AG04450 (cell line): ENCODE data around the gene POMT1. TPM values are rescaled to one million over a fixed set of nuclear protein-coding genes. Genes with fewer than 3 reads are reported as not detected.
"Not testable (repeated sequence)": the region's sequence is repeated elsewhere in the genome, so short reads cannot be mapped to it uniquely, and the experiment has no call there.

Experiments used
- CTCF ChIA-PET: fragments of 300-600, 350-600 bp; formaldehyde crosslinking; extraction: SDS; loops from one replicate; lab custom pipeline; 2022; ENCODE audit warnings: antibody characterized with exemption, inconsistent platforms; lab: Charles Lee
- POLR2A ChIA-PET: fragments of 350-600 bp; formaldehyde crosslinking; extraction: SDS; loops from one replicate; lab custom pipeline; 2021; ENCODE audit warnings: antibody characterized with exemption, inconsistent platforms; lab: Yijun Ruan, JAX
- DNase-seq: peaks from one replicate; pipeline ENCODE4 v3.0.0-alpha.2; 2011; ENCODE audit warnings: low read depth, low spot score
- H3K27ac ChIP-seq: one replicate; pipeline ENCODE4 v1.5.1; 2012; ENCODE audit warnings: low read depth, low read length, control low read depth
- H3K27me3 ChIP-seq: one replicate; pipeline ENCODE4 v1.6.0; 2012; ENCODE audit warnings: low read length; ENCODE audit not compliant: control insufficient read depth, insufficient read depth
- H3K4me3 ChIP-seq: 2 replicates; pipeline ENCODE4 v1.5.1; 2011; ENCODE audit warnings: mild to moderate bottlenecking, low read depth, low read length, control low read depth
- H3K9me3 ChIP-seq: 2 replicates; pipeline ENCODE4 v1.5.1; 2012; ENCODE audit warnings: low read length; ENCODE audit not compliant: control insufficient read depth, insufficient read depth
- polyA plus RNA-seq: library from polyadenylated mRNA; depleted of rRNA; stranded (reverse); fragments of >200 nt; gene quantifications from 2 replicates; pipeline ENCODE4 v1.2.3, GENCODE V29; 2011
- TF ChIP-seq, protein P1 (sequence below): IDR thresholded peaks from 2 replicates; pipeline ENCODE4 v1.5.1; 2011; ENCODE audit warnings: low read depth, low read length, control low read depth, inconsistent platforms

POMT1 gene
- polyA plus RNA-seq, 1 experiment, result 23.8 TPM

DNA sequence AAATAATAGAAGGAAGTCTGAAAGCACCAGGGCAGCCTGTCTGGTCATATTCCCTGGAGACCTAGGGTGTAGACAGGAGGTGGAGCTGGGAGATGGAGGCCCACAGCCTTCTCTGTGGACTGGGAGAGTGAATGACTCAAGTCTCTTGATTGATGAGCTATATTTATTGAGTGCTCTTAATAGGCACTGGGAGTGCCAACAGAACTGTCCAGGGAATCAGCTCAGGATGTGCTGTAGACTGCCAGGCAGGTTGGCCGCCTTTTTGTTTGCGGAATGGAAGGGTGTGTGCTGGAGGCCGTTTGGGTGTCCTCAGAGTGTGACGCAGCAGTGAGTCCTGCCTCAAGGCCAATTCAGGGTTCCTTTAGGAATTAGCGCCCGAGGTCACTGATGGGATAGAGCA lies 33.4 kb upstream of the POMT1 start:
- no peak overlapping the region for H3K27ac ChIP-seq
- ChIA-PET CTCF (interaction anchor here (1.6 kb wide), 1 partner anchor 8 kb away, joined by 4 read pairs; no protein-coding TSS in a partner anchor), POLR2A (no interaction called here)
- no peaks in the 10 kb centered on the region for H3K9me3 ChIP-seq
- H3K4me3 ChIP-seq, result no peak overlapping the region
- DNase-seq, result no peak
- TF ChIP-seq, protein P1, sequence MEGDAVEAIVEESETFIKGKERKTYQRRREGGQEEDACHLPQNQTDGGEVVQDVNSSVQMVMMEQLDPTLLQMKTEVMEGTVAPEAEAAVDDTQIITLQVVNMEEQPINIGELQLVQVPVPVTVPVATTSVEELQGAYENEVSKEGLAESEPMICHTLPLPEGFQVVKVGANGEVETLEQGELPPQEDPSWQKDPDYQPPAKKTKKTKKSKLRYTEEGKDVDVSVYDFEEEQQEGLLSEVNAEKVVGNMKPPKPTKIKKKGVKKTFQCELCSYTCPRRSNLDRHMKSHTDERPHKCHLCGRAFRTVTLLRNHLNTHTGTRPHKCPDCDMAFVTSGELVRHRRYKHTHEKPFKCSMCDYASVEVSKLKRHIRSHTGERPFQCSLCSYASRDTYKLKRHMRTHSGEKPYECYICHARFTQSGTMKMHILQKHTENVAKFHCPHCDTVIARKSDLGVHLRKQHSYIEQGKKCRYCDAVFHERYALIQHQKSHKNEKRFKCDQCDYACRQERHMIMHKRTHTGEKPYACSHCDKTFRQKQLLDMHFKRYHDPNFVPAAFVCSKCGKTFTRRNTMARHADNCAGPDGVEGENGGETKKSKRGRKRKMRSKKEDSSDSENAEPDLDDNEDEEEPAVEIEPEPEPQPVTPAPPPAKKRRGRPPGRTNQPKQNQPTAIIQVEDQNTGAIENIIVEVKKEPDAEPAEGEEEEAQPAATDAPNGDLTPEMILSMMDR, result no peak
- H3K27me3 ChIP-seq, result no peaks in the 10 kb centered on the region

DNA sequence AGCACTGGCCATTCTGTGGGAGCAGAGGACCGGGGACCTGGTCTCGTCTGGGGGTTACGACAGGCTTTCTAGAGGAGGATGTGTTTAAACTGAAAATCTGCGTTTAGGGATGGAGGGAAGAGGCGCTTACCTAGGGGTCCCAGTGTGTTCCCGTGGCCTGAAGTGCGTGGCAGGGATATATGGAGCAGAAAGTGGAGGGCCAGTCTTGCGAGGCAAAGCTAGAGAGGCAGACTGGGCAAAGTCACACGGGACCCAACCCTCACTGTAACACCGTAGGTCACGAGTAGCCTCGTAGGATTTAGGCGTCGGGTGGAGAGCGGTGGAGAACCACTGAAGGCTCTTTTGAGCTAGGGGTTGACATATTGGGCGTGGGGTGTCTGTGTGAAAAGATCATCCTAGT lies 32.8 kb upstream of the POMT1 start:
- DNase-seq, result no peak
- H3K27me3 ChIP-seq, result no peaks in the 10 kb centered on the region
- no peak overlapping the region for H3K4me3 ChIP-seq
- TF ChIP-seq, protein P1, result no peak
- H3K27ac ChIP-seq, result no peak overlapping the region
- POLR2A ChIA-PET, result no interaction called here
- H3K9me3 ChIP-seq, result no peaks in the 10 kb centered on the region
- CTCF ChIA-PET, result interaction anchor here (1.6 kb wide), 1 partner anchor 8 kb away, joined by 4 read pairs; no protein-coding TSS in a partner anchor

DNA sequence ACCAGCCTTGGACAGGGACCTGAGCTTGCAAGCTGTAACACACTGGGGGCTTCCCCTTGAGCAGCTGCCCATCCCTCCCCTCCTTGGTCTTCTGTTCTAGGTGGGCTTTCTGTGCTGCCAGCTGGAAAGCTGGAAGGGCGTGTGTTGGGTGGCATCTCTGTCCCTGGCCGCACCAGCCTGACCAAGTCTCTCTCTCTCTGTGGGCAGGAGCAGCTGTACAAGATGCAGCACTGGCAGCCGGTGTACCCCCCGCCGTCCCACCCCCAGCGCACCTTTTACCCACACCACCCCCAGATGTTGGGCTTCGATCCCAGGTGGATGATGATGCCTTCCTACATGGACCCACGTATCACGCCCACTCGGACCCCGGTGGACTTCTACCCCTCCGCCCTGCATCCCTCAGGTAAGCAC lies 32.1 kb upstream of the POMT1 start:
- TF ChIP-seq, protein P1, result no peak
- POLR2A ChIA-PET, result no interaction called here
- CTCF ChIA-PET, result interaction anchor here (1.6 kb wide), 1 partner anchor 7 kb away, joined by 4 read pairs; no protein-coding TSS in a partner anchor

DNA sequence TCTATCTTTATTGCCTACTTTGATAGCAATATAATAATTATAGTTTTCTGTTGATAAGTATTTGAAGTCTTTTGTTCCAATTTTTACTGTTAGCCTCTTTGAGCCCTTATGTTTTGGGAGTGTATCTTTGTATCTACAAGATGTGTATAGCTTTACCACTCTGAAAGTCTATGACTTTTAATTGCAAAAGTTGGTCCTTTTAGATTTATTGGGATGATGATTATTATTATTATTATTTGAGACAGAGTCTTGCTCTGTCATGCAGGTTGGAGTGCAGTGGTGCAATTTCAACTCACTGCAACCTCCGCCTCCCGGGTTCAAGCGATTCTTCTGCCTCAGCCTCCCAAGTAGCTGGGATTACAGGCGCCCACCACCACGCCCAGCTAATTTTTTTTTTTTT lies 30.6 kb upstream of the POMT1 start:
- POLR2A ChIA-PET, H3K27me3 ChIP-seq, CTCF ChIA-PET, H3K4me3 ChIP-seq, H3K9me3 ChIP-seq, H3K27ac ChIP-seq, DNase-seq: not testable (repeated sequence)

More for the DNA sequence above, 32.1 kb upstream of the POMT1 start:
- DNase-seq, result no peak
- H3K9me3 ChIP-seq, result no peaks in the 10 kb centered on the region
- no peak overlapping the region for H3K4me3 ChIP-seq
- H3K27me3 ChIP-seq, result no peaks in the 10 kb centered on the region
- no peak overlapping the region for H3K27ac ChIP-seq

DNA sequence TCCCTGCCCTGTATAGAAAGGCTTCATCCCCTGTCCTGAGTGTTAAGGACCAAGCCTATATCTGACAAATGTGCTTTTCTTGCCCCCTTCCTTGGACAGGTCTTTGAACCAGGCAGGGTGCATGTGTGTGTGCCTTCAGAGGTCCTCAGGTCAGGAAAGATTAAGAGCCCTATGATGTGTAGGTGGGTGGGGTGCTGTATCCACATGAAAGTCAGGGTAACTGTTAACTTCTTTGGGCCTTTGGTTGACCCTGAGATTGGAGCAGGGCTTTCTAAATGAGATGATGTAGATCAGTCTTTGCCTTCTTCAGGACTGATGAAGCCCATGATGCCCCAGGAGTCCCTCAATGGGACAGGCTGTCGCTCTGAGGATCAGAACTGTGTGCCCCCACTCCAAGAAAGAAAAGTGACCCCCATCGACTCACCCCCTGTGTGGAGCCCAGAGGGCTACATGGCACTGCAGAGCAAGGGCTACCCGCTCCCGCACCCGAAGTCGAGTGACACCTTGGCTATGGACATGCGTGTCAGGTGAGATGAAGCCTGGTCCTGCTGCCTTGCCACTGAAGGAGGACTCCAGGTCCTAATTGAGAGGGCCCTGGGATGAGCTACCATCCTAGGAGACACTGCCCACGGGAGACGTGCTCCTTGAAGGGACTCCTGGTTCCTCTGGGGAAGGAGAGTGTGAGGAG lies 29.4 kb upstream of the POMT1 start:
- POLR2A ChIA-PET, result no interaction called here
- Histone ChIP-seq H3K4me3 (no peak overlapping the region), H3K27ac (no peak overlapping the region), H3K9me3 (no peaks in the 10 kb centered on the region), H3K27me3 (no peaks in the 10 kb centered on the region)
- TF ChIP-seq, protein P1, result no peak
- CTCF ChIA-PET, result interaction anchor here (5.2 kb wide), 1 partner anchor 123 kb away, joined by 38 read pairs; no protein-coding TSS in a partner anchor
- DNase-seq, result no peak
